Measurements from ENCODE around the gene UBAC2. TPM values are rescaled to one million over a fixed set of nuclear protein-coding genes. Genes with fewer than 3 reads are reported as not detected.

The UBAC2 gene
- total RNA-seq, 4 donors from 2014 or later: 51.0 to 71.5 (median 61.1) TPM

GRCh38 chr13:99215184-99215830 lies 14.7 kb downstream of the UBAC2 start:
- intact Hi-C loops (cut with DNase I; ENCODE audit: low total_unique reads): loop anchor here (5.0 kb wide), 1 partner anchor 52 kb away; no protein-coding TSS in a partner anchor
- H3K4me1 ChIP-seq: peaks cover 36 to 40% of the 10 kb centered on the region in 2 donors
- DNase-seq (no peak), ATAC-seq (no peak)
- H3K27me3 ChIP-seq: no peaks in the 10 kb centered on the region
- no peaks in the 10 kb centered on the region for H3K9me3 ChIP-seq
- no peak for TF ChIP-seq CTCF (IDR thresholded peaks at IDR 0.05 in 4 of 5, conservative IDR thresholded peaks at IDR 0.05 in 1 of 5)
- no peak for TF ChIP-seq POLR2A (IDR thresholded peaks at IDR 0.05)
- no peaks in the 10 kb centered on the region for H3K36me3 ChIP-seq
- no peak overlapping the region for H3K4me3 ChIP-seq
- peak overlapping the region in 3 of 4 donors; percentile 26 to 84 (median 57) for H3K27ac ChIP-seq
- in situ Hi-C loops (cut with MboI; ENCODE audit: low sequenced_read_pairs in 4 of 4): no loop called here

- no peaks in the 10 kb centered on the region for H3K36me3 ChIP-seq
- H3K4me3 ChIP-seq: no peak overlapping the region
- H3K9me3 ChIP-seq: no peaks in the 10 kb centered on the region
- ATAC-seq (no peak), DNase-seq (no peak)
- TF ChIP-seq CTCF (IDR thresholded peaks at IDR 0.05 in 4 of 5, conservative IDR thresholded peaks at IDR 0.05 in 1 of 5) (no peak), POLR2A (IDR thresholded peaks at IDR 0.05) (no peak)
- intact Hi-C loops (cut with DNase I; ENCODE audit: low total_unique reads): loop anchor here (5.0 kb wide), 1 partner anchor 50 kb away; no protein-coding TSS in a partner anchor
- H3K27ac ChIP-seq: peak overlapping the region; percentile 69 to 84 (median 78)
- in situ Hi-C loops (cut with MboI; ENCODE audit: low sequenced_read_pairs in 4 of 4): no loop called here
- no peaks in the 10 kb centered on the region for H3K27me3 ChIP-seq
- H3K4me1 ChIP-seq: peaks cover 57 to 60% of the 10 kb centered on the region in 2 donors
Measured at GRCh38 chr13:99217461-99218110, 16.9 kb downstream of the UBAC2 start.

- Histone ChIP-seq H3K27ac (peak overlapping the region; percentile 69 to 84 (median 78)), H3K4me1 (peaks cover 60 to 63% of the 10 kb centered on the region in 2 donors), H3K36me3 (no peaks in the 10 kb centered on the region), H3K9me3 (no peaks in the 10 kb centered on the region), H3K27me3 (no peaks in the 10 kb centered on the region), H3K4me3 (peak overlapping the region in 1 of 4 donors; percentile 22)
- in situ Hi-C loops (cut with MboI; ENCODE audit: low sequenced_read_pairs in 4 of 4) (no loop called here), intact Hi-C loops (cut with DNase I; ENCODE audit: low total_unique reads) (loop anchor here (5.0 kb wide), 1 partner anchor 49 kb away; no protein-coding TSS in a partner anchor)
- TF ChIP-seq POLR2A (IDR thresholded peaks at IDR 0.05): no peak
- no peak for TF ChIP-seq CTCF (IDR thresholded peaks at IDR 0.05 in 4 of 5, conservative IDR thresholded peaks at IDR 0.05 in 1 of 5)
- no peak for DNase-seq
- no peak for ATAC-seq
Measured at GRCh38 chr13:99218126-99218525, 17.5 kb downstream of the UBAC2 start.

- Histone ChIP-seq H3K36me3 (no peaks in the 10 kb centered on the region), H3K4me1 (peaks cover 64 to 66% of the 10 kb centered on the region in 2 donors), H3K27ac (peak overlapping the region; percentile 69 to 84 (median 78)), H3K4me3 (peak overlapping the region in 1 of 4 donors; percentile 22), H3K9me3 (no peaks in the 10 kb centered on the region), H3K27me3 (no peaks in the 10 kb centered on the region)
- intact Hi-C loops (cut with DNase I; ENCODE audit: low total_unique reads) (loop anchor here (5.0 kb wide), 1 partner anchor 49 kb away; no protein-coding TSS in a partner anchor), in situ Hi-C loops (cut with MboI; ENCODE audit: low sequenced_read_pairs in 4 of 4) (no loop called here)
- DNase-seq: peak; percentile 45 to 50
- no peak for TF ChIP-seq CTCF (IDR thresholded peaks at IDR 0.05 in 4 of 5, conservative IDR thresholded peaks at IDR 0.05 in 1 of 5)
- peak in 1 of 2 donors; percentile 24 for TF ChIP-seq POLR2A (IDR thresholded peaks at IDR 0.05)
- ATAC-seq: peak; percentile 51 to 67
Measured at GRCh38 chr13:99218545-99218944, 17.9 kb downstream of the UBAC2 start.
